Thyroid gland (tissue), 4 donors: ENCODE results near the gene GAGE13.
"Not testable (repeated sequence)": the region's sequence is repeated elsewhere in the genome, so short reads cannot be mapped to it uniquely, and the experiment has no call there.

ENCODE experiments used
- CTCF ChIP-seq, 6 experiments: fragments of 200-600 bp in 3 of 6; fragments of 450-650 bp in 3 of 6; sonication (generic) in 3 of 6; IDR thresholded peaks; one replicate each; pipeline ENCODE4 v1.5.1; 2016 to 2019; ENCODE audit warnings: antibody characterized with exemption in 6 of 6, mild to moderate bottlenecking in 2 of 6, inconsistent platforms in 1 of 6, moderate library complexity in 1 of 6
- POLR2A ChIP-seq, 2 donors: fragments of 450-650 bp; IDR thresholded peaks; one replicate each; pipeline ENCODE4 v1.6.1; 2017; ENCODE audit warnings: antibody characterized with exemption in 2 of 2, mild to moderate bottlenecking in 2 of 2, moderate library complexity in 1 of 2

- TF ChIP-seq CTCF, POLR2A (IDR thresholded peaks at IDR 0.05): not testable (repeated sequence)
Observed at GRCh38 chrX:49322266-49322665, 9.1 kb upstream of the GAGE13 start.
